ENCODE data around the gene ICAM3. TPM values are rescaled to one million over a fixed set of nuclear protein-coding genes. Genes with fewer than 3 reads are reported as not detected.

Gene ICAM3
- total RNA-seq, 1 donor from 2014 or later, result 12.4 TPM

DNA sequence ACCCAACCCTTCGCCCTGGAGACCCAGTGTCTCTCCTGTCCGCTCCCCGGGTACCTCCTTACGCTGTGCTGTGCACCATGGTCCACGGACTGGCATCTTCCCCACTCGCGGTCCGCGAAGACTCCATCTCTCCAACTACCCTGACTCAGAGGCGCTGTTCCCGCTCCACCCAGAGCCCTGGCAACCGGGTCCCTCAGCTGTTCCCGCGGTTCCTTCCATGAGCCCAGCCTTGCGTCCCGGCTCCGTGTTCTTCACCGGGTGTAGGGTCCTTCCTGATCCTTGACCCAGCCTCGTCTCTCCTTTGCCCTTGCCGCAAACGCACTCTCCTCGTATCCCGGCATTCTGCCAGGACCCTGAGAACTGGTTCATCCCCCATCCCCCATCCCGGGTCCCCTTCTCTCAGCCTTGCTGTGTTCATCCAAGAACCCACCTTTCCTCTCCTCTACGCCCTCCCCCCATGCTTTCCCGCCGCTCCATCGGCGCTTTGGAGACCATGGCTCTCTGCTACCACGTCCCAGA, 49.0 kb downstream of the ICAM3 start:
- Mint-ChIP-seq H3K9me3 (ENCODE audit: unreplicated experiment) (peaks cover 23% of the 10 kb centered on the region), H3K27ac (ENCODE audit: unreplicated experiment) (peak overlapping the region; percentile 72), H3K4me1 (ENCODE audit: low read depth, unreplicated experiment) (peaks cover 5% of the 10 kb centered on the region), H3K4me3 (ENCODE audit: unreplicated experiment) (peak overlapping the region; percentile 45), H3K27me3 (ENCODE audit: low read depth, unreplicated experiment) (peaks cover 83% of the 10 kb centered on the region), H3K36me3 (ENCODE audit: low read depth, unreplicated experiment) (peaks cover 2% of the 10 kb centered on the region)
- Histone ChIP-seq H3K79me2 (ENCODE audit: insufficient read depth, low read length) (no peaks in the 10 kb centered on the region), H3K4me2 (ENCODE audit: low read length) (peak overlapping the region; percentile 82), H3K4me3 (ENCODE audit: insufficient read depth, low read depth, low read length) (no peak overlapping the region), H3K27ac (ENCODE audit: low read depth, low read length) (no peak overlapping the region), H3K27me3 (ENCODE audit: insufficient read depth, low read length) (peaks cover 66% of the 10 kb centered on the region), H2AFZ (ENCODE audit: low read depth, low read length) (peak overlapping the region; percentile 66), H3K36me3 (ENCODE audit: insufficient read depth, low read length) (no peaks in the 10 kb centered on the region), H3K9me3 (ENCODE audit: insufficient read depth, low read depth, low read length) (peaks cover 7% of the 10 kb centered on the region), H4K20me1 (ENCODE audit: insufficient read depth, low read length) (peaks cover 16% of the 10 kb centered on the region), H3K4me1 (ENCODE audit: insufficient read depth, low read length) (peaks cover 34% of the 10 kb centered on the region), H3K9ac (ENCODE audit: low read length) (no peak overlapping the region)
- no peak for TF ChIP-seq EZH2 (IDR thresholded peaks at IDR 0.05; ENCODE audit: insufficient read depth, low read length)
- TF ChIP-seq, protein P1, sequence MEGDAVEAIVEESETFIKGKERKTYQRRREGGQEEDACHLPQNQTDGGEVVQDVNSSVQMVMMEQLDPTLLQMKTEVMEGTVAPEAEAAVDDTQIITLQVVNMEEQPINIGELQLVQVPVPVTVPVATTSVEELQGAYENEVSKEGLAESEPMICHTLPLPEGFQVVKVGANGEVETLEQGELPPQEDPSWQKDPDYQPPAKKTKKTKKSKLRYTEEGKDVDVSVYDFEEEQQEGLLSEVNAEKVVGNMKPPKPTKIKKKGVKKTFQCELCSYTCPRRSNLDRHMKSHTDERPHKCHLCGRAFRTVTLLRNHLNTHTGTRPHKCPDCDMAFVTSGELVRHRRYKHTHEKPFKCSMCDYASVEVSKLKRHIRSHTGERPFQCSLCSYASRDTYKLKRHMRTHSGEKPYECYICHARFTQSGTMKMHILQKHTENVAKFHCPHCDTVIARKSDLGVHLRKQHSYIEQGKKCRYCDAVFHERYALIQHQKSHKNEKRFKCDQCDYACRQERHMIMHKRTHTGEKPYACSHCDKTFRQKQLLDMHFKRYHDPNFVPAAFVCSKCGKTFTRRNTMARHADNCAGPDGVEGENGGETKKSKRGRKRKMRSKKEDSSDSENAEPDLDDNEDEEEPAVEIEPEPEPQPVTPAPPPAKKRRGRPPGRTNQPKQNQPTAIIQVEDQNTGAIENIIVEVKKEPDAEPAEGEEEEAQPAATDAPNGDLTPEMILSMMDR (IDR thresholded peaks at IDR 0.05; ENCODE audit: insufficient read depth, low read depth, low read length), result no peak
- FAIRE-seq (no peak), DNase-seq (ENCODE audit: low read depth) (no peak)

DNA sequence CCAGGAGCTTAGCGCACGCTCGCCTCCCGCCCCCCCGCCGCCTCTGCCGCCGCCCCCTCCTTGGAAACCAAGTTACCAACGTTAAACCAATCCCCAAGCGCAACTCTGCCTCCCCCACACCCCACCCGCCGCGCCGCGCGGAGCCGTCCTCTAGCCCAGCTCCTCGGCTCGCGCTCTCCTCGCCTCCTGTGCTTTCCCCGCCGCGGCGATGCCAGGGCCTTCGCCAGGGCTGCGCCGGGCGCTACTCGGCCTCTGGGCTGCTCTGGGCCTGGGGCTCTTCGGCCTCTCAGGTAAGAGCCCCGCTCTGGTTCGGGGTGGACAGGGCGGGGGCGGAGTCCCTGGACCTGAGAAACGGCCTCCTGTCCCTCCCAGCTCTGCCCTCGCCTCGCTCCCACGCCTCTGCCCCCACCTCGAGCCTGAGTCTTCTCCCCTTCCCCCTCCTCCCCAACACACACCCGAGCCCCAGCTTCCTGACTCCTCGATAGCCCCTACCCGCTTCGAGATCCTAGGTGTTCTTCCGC, 49.5 kb downstream of the ICAM3 start, which contains the start of gene ICAM5:
TSS of gene ICAM5 (plus strand) at position 117 of the 521 bp plus-strand sequence. CDS start at position 209, 92 bp downstream.
- FAIRE-seq, result no peak

DNA sequence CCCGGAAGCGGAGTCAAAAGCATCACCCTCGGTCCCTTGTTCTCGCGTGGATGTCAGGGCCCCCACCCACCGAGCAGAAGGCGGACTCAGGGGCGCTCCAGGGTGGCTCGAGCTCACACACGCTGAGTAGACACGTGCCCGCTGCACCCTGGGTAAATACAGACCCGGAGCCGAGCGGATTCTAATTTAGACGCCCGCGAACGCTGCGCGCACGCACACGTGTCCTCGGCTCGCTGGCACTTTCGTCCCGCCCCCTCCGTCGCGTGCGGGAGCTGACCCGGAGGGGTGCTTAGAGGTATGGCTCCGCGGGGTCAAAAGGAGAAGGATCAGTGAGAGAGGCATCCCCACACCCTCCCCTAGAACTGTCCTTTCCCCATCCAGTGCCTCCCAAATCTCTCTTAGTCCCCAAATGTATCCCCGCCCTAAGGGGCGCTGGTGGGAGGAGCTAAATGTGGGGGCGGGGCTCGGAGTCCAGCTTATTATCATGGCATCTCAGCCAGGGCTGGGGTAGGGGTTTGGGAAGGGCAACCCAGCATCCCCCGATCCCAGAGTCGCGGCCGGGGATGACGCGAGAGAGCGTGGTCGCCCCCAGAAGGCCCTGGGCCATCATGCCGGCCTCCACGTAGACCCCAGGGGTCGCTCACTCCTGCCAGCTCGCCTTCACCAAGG, 50.1 kb downstream of the ICAM3 start:
- Mint-ChIP-seq H3K4me1 (ENCODE audit: low read depth, unreplicated experiment) (peaks cover 5% of the 10 kb centered on the region), H3K4me3 (ENCODE audit: unreplicated experiment) (no peak overlapping the region), H3K27ac (ENCODE audit: unreplicated experiment) (no peak overlapping the region), H3K27me3 (ENCODE audit: low read depth, unreplicated experiment) (peaks cover 81% of the 10 kb centered on the region), H3K36me3 (ENCODE audit: low read depth, unreplicated experiment) (peaks cover 2% of the 10 kb centered on the region), H3K9me3 (ENCODE audit: unreplicated experiment) (peaks cover 23% of the 10 kb centered on the region)
- H3K4me3 ChIP-seq (ENCODE audit: insufficient read depth, low read depth, low read length), result peak overlapping the region; percentile 36
- H2AFZ ChIP-seq (ENCODE audit: low read depth, low read length), result peak overlapping the region; percentile 60
- DNase-seq (ENCODE audit: low read depth) (no peak), FAIRE-seq (no peak)
- no peaks in the 10 kb centered on the region for H3K79me2 ChIP-seq (ENCODE audit: insufficient read depth, low read length)
- H3K4me2 ChIP-seq (ENCODE audit: low read length), result peak overlapping the region; percentile 82
- no peaks in the 10 kb centered on the region for H3K36me3 ChIP-seq (ENCODE audit: insufficient read depth, low read length)
- H3K4me1 ChIP-seq (ENCODE audit: insufficient read depth, low read length), result peaks cover 32% of the 10 kb centered on the region
- peaks cover 16% of the 10 kb centered on the region for H4K20me1 ChIP-seq (ENCODE audit: insufficient read depth, low read length)
- H3K27me3 ChIP-seq (ENCODE audit: insufficient read depth, low read length), result peaks cover 57% of the 10 kb centered on the region
- H3K27ac ChIP-seq (ENCODE audit: low read depth, low read length), result no peak overlapping the region
- TF ChIP-seq, protein P1 (IDR thresholded peaks at IDR 0.05; ENCODE audit: insufficient read depth, low read depth, low read length), result no peak
- peak; percentile 35 for TF ChIP-seq EZH2 (IDR thresholded peaks at IDR 0.05; ENCODE audit: insufficient read depth, low read length)
- no peak overlapping the region for H3K9ac ChIP-seq (ENCODE audit: low read length)
- H3K9me3 ChIP-seq (ENCODE audit: insufficient read depth, low read depth, low read length), result peaks cover 7% of the 10 kb centered on the region

More for the DNA sequence above, 49.5 kb downstream of the ICAM3 start, which contains the start of gene ICAM5:
- peaks cover 32% of the 10 kb centered on the region for H3K4me1 ChIP-seq (ENCODE audit: insufficient read depth, low read length)
- H4K20me1 ChIP-seq (ENCODE audit: insufficient read depth, low read length), result peaks cover 16% of the 10 kb centered on the region
- H3K27ac ChIP-seq (ENCODE audit: low read depth, low read length), result no peak within 1 kb of the TSS
- peaks cover 5% of the 10 kb centered on the region for H3K4me1 Mint-ChIP-seq (ENCODE audit: low read depth, unreplicated experiment)
- H3K36me3 ChIP-seq (ENCODE audit: insufficient read depth, low read length), result no peaks in the 10 kb centered on the region
- H3K27me3 ChIP-seq (ENCODE audit: insufficient read depth, low read length), result peaks cover 61% of the 10 kb centered on the region
- H3K36me3 Mint-ChIP-seq (ENCODE audit: low read depth, unreplicated experiment), result peaks cover 2% of the 10 kb centered on the region
- peaks cover 7% of the 10 kb centered on the region for H3K9me3 ChIP-seq (ENCODE audit: insufficient read depth, low read depth, low read length)
- no peak for TF ChIP-seq EZH2 (IDR thresholded peaks at IDR 0.05; ENCODE audit: insufficient read depth, low read length)
- H3K4me3 ChIP-seq (ENCODE audit: insufficient read depth, low read depth, low read length), result peak within 1 kb of the TSS; percentile 36
- H3K4me2 ChIP-seq (ENCODE audit: low read length), result peak within 1 kb of the TSS; percentile 82
- no peaks in the 10 kb centered on the region for H3K79me2 ChIP-seq (ENCODE audit: insufficient read depth, low read length)
- peaks cover 86% of the 10 kb centered on the region for H3K27me3 Mint-ChIP-seq (ENCODE audit: low read depth, unreplicated experiment)
- H3K27ac Mint-ChIP-seq (ENCODE audit: unreplicated experiment), result peak within 1 kb of the TSS; percentile 72
- peaks cover 23% of the 10 kb centered on the region for H3K9me3 Mint-ChIP-seq (ENCODE audit: unreplicated experiment)
- H3K9ac ChIP-seq (ENCODE audit: low read length), result no peak within 1 kb of the TSS
- DNase-seq (ENCODE audit: low read depth), result no peak
- peak within 1 kb of the TSS; percentile 45 for H3K4me3 Mint-ChIP-seq (ENCODE audit: unreplicated experiment)
- peak within 1 kb of the TSS; percentile 66 for H2AFZ ChIP-seq (ENCODE audit: low read depth, low read length)

All from astrocyte (in vitro differentiated cells and primary cell).